Measurements from ENCODE around the gene EPM2AIP1.
"Not testable (repeated sequence)": the region's sequence is repeated elsewhere in the genome, so short reads cannot be mapped to it uniquely, and the experiment has no call there.

EPM2AIP1 gene

DNA sequence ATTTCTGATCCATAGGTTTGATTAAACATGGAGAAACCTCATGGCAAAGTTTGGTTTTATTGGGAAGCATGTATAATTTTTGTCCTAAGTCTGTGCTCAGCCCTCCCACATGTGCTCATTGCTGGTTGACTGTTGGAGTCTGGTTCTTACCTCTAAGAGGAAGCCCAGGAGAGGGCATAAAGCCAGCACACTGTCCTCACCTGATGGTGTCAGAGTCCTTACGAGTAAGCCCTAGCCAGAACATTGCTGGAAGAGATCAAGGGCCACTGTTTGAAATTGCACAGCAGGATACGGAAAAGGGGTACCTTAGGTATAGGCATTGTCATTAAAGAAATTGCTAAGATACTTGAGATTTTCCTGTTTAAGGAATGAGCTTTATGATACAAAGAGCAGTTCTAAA is 21.7 kb upstream of the EPM2AIP1 start:
- FAIRE-seq (no peak), DNase-seq (ENCODE audit: extremely low spot score, insufficient read length, low read depth) (no peak)

DNA sequence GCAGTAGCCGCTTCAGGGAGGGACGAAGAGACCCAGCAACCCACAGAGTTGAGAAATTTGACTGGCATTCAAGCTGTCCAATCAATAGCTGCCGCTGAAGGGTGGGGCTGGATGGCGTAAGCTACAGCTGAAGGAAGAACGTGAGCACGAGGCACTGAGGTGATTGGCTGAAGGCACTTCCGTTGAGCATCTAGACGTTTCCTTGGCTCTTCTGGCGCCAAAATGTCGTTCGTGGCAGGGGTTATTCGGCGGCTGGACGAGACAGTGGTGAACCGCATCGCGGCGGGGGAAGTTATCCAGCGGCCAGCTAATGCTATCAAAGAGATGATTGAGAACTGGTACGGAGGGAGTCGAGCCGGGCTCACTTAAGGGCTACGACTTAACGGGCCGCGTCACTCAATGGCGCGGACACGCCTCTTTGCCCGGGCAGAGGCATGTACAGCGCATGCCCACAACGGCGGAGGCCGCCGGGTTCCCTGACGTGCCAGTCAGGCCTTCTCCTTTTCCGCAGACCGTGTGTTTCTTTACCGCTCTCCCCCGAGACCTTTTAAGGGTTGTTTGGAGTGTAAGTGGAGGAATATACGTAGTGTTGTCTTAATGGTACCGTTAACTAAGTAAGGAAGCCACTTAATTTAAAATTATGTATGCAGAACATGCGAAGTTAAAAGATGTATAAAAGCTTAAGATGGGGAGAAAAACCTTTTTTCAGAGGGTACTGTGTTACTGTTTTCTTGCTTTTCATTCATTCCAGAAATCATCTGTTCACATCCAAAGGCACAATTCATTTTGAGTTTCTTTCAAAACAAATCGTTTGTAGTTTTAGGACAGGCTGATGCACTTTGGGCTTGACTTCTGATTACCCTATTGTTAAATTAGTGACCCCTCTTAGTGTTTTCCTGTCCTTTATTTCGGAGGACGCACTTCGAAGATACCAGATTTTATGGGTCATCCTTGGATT is 674 bp upstream of the EPM2AIP1 start, which contains the start of gene MLH1:
Gene MLH1, plus strand, starts transcription at position 193 of the 958 bp plus-strand sequence. Its CDS starts 30 bp downstream, at position 223.
- peak; percentile 74 for DNase-seq (ENCODE audit: extremely low spot score, insufficient read length, low read depth)
- no peak for FAIRE-seq

DNA sequence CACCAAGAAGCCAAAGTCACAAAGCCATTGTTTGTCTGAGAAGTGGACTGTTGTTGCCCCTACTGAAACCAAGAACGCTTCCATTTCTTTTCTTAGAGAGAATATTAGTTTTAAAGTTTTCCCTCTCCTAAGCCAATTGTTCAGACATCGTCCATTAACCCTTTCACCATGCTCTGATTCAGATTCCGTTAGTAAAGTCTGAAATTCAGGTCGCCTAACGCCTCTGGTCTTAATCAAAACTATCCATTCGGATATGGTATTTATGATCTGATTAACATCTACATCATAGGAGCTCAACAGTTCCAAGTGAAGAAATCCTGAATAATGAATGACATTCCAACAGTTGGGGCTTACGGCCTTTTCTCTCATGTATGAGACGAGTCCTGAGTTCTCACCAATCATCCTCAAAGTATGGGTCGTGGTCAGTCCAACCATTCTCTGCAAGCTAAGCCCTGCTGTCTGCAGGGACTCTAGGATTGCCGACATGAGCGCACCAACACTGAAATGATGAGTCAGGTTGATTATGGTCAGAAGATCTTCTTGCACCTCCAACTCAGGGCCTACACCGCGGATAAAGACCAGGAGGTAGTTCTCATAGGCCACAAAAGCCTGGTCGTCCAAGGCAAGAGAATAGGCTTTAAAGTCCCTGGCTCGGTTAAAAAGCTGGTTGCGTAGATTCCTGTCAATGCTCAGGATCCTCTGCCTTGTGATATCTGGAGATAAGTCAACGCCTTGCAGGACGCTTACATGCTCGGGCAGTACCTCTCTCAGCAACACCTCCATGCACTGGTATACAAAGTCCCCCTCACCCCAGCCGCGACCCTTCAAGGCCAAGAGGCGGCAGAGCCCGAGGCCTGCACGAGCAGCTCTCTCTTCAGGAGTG is 767 bp downstream of the EPM2AIP1 start:
- DNase-seq (ENCODE audit: extremely low spot score, insufficient read length, low read depth) (no peak), FAIRE-seq (peak; percentile 44)

DNA sequence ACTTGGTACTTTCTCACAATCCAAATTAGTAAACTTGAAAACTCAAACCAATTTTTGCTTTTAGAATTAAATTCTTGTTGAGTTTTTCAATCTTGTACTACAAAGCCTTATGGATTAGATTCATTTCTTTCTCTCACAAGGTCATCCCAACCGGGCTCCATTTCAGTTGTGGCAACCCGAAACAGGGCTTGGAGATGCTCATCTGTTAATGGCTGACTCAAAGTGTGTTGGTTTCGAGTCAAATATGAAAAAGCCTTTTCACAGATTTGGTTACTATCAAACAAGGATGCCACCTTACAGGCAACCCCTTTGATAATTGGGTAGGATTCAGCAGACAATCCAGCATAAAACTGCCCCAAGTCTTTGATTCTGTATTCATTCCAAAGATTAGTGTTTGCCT is 1.8 kb downstream of the EPM2AIP1 start:
- FAIRE-seq (peak; percentile 80), DNase-seq (ENCODE audit: extremely low spot score, insufficient read length, low read depth) (no peak)

DNA sequence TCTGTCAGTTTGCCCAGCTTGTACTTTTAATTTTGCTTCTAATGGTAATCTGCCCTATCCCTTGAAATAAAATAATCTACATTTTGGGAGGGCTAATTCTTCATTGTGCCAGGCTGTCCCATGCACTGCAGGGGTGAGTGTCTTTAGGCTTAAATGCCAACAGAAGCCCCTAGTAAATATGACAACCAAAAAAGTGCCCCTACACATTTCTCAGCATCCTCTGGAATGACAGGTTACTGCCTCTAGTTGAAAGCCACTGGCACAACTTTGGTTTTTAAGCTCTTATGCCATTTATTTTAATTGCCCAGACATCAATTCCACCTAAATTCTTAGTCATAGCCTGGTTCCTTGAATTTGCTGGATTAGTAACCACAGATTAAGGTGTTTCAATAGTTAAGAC is 3.4 kb downstream of the EPM2AIP1 start:
- DNase-seq (ENCODE audit: extremely low spot score, insufficient read length, low read depth) (no peak), FAIRE-seq (no peak)

DNA sequence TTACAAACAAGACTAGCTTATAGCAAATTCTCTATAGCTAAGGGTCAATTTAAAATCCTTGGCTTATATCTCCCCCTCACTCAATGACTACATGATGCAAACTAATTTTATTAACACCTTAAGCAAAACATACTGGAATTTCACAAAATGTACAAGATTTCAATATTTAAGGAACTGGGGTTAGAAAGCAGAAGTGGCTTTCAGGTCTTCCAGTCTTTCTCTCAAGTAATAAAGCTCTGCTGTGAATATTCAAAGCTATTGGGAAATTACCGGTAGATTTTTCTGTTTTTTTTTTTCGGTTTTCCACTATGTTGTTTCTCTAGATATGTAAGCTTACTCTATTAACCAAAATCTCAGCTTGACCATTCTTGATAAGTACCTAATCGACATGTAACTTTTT is 3.9 kb downstream of the EPM2AIP1 start:
- FAIRE-seq (no peak), DNase-seq (ENCODE audit: extremely low spot score, insufficient read length, low read depth) (no peak)

DNA sequence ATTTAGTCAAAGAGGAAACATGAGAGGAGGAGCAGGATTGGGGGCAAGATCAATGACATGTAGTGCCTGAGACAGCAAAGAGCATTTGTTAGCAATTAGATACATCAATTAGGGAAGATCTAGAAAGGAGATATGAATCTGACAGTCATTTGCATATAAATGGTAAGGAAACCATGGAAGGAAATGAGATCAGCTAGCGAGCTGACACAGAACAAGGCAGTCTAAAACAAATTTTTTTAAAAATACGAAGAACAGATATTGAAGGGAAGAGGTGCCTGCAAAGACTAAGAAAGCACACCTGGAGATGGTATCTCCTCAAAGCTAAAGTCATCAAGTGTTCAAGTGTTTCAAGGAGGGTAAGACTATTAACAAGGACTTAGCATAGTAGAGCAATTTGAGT is 4.6 kb downstream of the EPM2AIP1 start:
- FAIRE-seq (no peak), DNase-seq (ENCODE audit: extremely low spot score, insufficient read length, low read depth) (no peak)

DNA sequence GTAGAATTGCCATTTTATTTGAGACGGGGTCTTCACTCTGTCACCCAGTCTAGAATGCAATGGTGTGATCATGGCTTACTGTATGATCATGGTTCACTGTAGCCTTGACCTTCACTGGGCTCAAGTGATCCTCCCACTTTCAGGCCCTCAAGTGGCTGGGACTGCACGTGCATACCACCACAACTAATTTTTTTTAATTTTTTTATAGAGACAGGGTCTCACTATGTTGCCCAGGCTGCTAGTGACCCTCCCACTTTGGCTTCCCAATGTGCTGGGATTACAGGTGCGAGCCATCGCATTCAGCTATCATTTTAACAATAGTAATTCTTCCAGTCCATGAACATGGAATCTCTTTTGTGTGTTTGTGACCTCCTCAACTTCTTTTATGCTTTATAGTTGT is 11.9 kb downstream of the EPM2AIP1 start:
- DNase-seq (ENCODE audit: extremely low spot score, insufficient read length, low read depth) (no peak), FAIRE-seq (no peak)

DNA sequence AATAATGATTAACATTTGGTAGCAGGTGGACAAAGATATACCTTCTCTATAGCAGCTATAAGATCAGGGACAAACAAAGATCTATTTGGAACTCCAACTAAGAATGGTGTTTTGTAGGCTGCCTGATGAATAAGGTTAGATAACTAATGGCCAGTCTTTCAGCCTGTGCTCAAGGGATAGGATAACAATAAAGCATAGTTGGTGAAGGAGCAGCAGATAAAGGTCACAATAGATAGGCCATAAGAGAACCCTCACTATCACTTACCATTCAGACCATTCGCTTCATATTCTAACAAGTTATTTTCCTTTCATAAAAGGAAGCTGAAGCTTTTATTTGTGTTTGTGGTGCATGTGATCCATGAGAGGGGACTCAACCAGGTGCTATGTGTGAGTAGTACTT is 19.8 kb downstream of the EPM2AIP1 start:
- no peak for DNase-seq (ENCODE audit: extremely low spot score, insufficient read length, low read depth)
- no peak for FAIRE-seq

DNA sequence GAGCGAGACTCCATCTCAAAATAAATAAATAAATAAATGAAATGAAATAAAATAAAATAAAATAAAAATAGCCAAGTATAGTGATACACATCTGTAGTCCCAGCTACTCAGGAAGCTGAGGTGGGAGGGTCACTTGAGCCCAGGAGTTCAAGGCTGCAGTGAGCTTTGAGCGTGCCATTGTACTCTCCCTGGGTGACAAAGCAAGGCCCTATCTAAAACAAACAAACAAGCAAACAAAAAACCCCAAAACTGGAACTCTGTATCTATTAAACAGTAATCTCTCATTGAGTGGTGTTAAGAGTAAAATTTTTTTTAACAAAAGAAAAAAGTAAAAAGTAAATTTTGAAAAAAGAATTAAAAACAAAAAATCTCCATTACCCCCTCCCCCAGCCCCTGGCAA is 20.8 kb downstream of the EPM2AIP1 start:
- FAIRE-seq (no peak), DNase-seq (ENCODE audit: extremely low spot score, insufficient read length, low read depth) (no peak)

DNA sequence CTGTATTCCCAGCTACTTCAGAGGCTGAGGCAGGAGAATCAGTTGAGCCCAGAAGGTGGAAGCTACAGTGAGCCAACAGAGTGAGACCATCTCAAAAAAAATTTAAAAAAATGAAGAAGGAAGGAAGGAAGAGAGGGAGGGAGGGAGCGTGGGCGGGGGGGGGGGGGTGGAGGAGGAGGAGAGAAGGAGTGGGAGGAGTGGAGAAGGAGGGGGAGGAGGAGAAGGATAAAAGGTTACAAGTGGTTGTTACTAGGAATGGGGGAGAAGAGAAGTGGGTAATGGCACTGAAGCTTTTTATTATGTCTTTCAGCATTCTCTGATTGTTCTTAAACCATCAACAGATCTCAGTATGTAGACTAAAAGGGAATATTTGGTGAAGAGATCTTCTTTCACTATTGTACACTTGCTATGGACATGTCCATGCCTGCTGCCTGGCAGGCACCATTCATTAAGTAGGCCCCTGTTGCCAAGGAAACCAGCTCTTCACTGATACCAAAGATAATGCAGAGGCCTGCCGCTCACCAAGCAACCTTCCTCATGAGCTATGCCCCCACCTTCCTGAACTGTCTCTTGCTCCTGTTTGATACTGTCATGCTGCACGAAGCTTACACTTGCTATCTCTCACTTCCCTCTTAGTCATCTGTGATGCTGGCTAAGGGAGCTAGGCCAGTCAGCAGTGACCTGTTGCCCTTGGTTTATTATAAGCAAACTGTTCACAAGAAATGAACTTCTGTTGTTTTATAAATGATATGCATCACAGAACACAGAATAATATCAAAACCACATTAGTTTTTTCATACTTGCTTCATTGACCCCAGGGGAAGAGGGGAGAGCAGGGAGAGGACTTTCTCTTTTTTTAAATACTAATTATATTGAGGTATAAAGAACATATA is 23.1 kb downstream of the EPM2AIP1 start:
- DNase-seq (ENCODE audit: extremely low spot score, insufficient read length, low read depth): peak; percentile 30
- peak; percentile 87 for FAIRE-seq

DNA sequence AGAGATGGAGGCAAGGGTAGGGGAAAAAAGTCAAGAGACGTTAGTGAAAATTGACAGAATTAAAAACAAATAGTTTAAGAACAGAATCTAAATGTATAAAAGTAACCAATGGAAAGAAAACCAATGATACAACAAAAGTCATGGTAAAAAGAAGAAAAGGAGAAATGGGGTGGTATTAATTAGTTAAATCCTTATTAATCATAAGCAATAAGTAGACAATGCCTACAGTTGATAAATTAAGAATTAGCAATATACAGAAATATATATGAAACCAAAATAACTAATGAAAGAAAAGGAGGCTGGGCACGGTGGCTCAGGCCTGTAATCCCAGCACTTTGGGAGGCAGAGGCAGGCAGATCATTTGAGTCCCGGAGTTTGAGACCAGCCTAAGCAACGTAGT is 23.8 kb downstream of the EPM2AIP1 start:
- FAIRE-seq: no peak

DNA sequence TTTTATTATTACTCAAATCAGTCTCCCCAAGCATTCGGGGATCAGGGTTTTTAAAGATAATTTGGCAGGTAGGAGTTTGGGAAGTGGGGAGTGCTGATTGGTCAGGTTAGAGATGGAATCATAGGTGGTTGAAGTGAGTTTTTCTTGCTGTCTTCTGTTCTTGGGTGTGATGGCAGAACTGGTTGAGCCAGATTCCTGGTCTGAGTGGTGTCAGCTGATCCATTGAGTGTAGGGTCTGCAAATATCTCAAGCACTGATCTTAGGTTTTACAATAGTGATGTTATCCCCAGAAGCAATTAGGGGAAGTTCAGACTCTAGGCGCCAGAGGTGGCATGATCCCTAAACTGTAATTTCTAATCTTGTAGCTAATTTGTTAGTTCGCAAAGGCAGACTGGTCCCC is 27.5 kb downstream of the EPM2AIP1 start:
- FAIRE-seq (no peak), DNase-seq (ENCODE audit: extremely low spot score, insufficient read length, low read depth) (no peak)

More for the DNA sequence above, 23.8 kb downstream of the EPM2AIP1 start:
- DNase-seq (ENCODE audit: extremely low spot score, insufficient read length, low read depth): no peak

DNA sequence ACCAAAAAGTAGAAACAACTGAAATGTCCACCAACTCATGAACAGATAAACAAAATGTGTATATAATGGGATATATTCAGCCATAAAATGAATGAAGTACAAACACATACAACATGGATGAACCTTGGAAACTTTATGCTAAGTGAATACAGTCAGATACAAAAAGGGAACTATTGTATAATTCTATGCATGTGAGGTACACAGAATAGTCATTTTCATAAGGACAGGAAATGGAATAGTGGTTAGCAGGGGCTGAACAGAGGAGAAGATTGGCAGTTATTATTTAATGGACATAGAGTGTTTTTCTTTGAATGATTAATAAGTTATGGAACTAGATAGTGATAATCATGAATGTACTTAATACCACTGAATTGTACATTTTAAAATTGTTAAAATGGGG is 28.1 kb downstream of the EPM2AIP1 start:
- peak; percentile 55 for FAIRE-seq

DNA sequence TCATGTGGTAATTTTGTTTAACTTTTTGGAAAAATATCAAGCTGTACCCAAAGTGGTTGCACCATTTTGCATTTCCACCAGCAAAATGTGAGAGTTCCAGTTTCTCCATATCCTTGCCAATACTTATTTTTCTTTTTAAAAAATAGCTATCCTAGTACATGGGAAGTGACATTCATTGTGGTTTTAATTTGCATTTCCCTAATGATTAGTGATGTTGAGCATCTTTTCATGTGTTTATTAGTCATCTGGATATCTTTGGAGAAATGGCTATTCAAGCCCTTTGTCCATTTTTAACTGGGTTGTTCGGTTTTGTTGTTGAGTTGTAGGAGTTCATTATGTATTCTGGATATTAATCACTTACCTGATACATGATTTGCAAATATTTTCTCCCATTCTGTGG is 28.6 kb downstream of the EPM2AIP1 start:
- FAIRE-seq: no peak

More for the DNA sequence above, 28.1 kb downstream of the EPM2AIP1 start:
- DNase-seq (ENCODE audit: extremely low spot score, insufficient read length, low read depth): no peak

DNA sequence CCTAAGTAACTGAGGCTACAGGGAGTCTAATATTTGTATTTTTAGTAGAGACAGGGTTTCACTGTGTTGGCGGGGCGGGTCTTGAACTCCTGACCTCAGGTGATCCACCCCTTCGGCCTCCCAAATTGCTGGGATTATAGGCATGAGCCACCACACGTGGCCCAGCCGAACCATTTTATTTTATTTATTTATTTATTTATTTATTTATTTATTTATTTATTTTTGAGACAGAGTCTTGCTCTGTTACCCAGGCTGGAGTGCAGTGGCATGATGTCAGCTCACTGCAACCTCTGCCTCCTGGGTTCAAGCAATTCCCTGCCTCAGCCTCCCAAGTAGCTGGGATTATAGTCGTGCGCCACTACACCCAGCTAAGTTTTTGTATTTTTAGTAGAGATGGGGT is 29.9 kb downstream of the EPM2AIP1 start:
- DNase-seq (ENCODE audit: extremely low spot score, insufficient read length, low read depth); FAIRE-seq: not testable (repeated sequence)

More for the DNA sequence above, 28.6 kb downstream of the EPM2AIP1 start:
- no peak for DNase-seq (ENCODE audit: extremely low spot score, insufficient read length, low read depth)

DNA sequence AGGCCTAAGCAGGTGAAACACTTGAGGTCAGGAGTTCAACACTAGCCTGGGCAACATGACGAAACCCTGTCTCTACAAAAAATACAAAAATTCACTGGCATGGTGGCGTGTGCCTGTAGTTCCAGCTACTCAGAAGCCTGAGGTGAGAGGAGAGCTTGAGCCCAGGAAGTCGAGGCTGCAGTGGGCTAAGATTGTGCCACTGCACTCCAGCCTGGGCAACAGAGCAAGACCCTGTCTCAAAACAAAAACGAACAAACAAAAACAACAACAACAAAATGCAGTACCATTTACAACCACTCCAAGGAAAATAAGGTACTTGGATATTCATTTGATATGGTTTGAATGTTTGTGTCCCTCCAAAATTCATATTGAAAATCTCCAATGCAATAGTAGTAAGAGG is 32.4 kb downstream of the EPM2AIP1 start:
- DNase-seq (ENCODE audit: extremely low spot score, insufficient read length, low read depth): no peak
- FAIRE-seq: no peak

DNA sequence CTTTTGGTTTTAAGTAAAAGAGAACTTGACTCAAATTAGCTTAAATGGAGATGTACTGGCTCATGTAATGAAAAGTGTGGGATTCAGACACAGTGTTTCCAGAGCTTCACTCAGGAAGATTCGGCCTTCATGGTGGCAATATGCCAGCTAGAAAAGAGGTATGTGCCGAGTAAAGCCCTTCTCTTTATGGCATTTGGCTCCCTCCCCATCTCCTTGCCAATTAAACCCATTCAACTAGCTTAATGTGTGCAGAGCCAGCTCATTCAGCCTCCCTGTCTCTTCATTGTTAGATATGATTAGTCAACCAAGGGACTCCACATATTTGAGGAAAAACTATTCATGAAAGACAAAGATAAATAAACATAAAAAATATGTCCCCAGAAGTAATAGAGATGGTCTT is 33.1 kb downstream of the EPM2AIP1 start:
- DNase-seq (ENCODE audit: extremely low spot score, insufficient read length, low read depth) (no peak), FAIRE-seq (no peak)

DNA sequence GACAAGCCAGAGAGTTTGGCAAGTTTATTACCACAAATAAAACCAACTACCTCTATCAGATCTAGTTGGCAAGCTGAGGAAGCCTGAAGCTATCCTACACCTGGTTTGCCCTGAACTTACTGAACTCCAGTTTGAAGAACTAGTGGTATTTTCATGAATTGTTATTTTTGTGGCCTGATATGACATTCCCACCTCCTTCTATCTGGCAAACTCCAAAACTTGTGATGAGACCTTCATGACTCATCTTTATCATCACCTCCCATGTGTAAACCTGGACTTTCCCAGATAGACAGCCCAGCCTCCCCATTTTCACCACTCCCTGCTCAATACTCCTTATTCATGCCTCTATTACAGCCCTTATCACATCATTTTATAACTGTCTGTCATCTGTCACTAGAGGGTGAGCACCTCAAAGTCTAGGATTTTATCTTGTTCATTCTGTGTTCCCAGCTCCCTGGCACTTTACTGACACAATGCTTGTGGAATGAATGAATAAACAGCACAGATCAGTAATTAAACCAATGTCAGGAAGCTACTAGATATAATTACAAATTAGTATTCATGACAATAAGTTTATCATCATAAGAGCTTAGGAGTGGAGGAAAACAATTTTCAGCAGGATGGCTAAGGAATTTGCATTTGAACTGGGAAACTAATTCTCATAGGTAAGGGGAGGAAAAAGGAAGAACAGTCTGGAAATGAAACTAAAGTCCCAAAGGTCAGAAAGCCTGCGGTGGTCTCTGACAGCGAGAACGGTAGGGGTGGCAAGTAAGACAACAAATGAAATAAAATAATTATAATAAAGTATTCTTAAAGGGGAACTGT is 34.9 kb downstream of the EPM2AIP1 start:
- FAIRE-seq: no peak
- DNase-seq (ENCODE audit: extremely low spot score, insufficient read length, low read depth): no peak

All from GM18507 (cell line).